ENCODE measurements around the gene ITPR2.
"Not testable (repeated sequence)": the region's sequence is repeated elsewhere in the genome, so short reads cannot be mapped to it uniquely, and the experiment has no call there.

Gene ITPR2

GRCh38 chr12:26832822-26833742 lies at the start of gene ITPR2:
Gene ITPR2, minus strand, starts transcription at chr12:26833194. Its CDS starts 413 bp downstream, at chr12:26832781.
- peak; percentile 94 for DNase-seq

GRCh38 chr12:26880625-26881024 lies 47.6 kb upstream of the ITPR2 start:
- no peak for DNase-seq

GRCh38 chr12:26878661-26879119 lies 45.7 kb upstream of the ITPR2 start:
- DNase-seq, result no peak

GRCh38 chr12:26874501-26875296 lies 41.7 kb upstream of the ITPR2 start:
- no peak for DNase-seq

GRCh38 chr12:26872625-26873024 lies 39.6 kb upstream of the ITPR2 start:
- no peak for DNase-seq

GRCh38 chr12:26871985-26872384 lies 39.0 kb upstream of the ITPR2 start:
- no peak for DNase-seq

- DNase-seq, result no peak
Observed at GRCh38 chr12:26870491-26871419, 37.8 kb upstream of the ITPR2 start.

- DNase-seq, result no peak
Observed at GRCh38 chr12:26869908-26870459, 37.0 kb upstream of the ITPR2 start.

- DNase-seq, result no peak
Observed at GRCh38 chr12:26869104-26869494, 36.1 kb upstream of the ITPR2 start.

GRCh38 chr12:26868447-26869103 lies 35.6 kb upstream of the ITPR2 start:
- no peak for DNase-seq

GRCh38 chr12:26867080-26867479 lies 34.1 kb upstream of the ITPR2 start:
- DNase-seq, result no peak

- no peak for DNase-seq
Observed at GRCh38 chr12:26863515-26863914, 30.5 kb upstream of the ITPR2 start.

- not testable (repeated sequence) for DNase-seq
Observed at GRCh38 chr12:26862787-26863186, 29.8 kb upstream of the ITPR2 start.

- no peak for DNase-seq
Observed at GRCh38 chr12:26861690-26862089, 28.7 kb upstream of the ITPR2 start.

- DNase-seq, result no peak
Observed at GRCh38 chr12:26857465-26858176, 24.6 kb upstream of the ITPR2 start.

GRCh38 chr12:26855337-26855736 lies 22.3 kb upstream of the ITPR2 start:
- no peak for DNase-seq

GRCh38 chr12:26854031-26854390 lies 21.0 kb upstream of the ITPR2 start:
- DNase-seq, result no peak

GRCh38 chr12:26853303-26854030 lies 20.5 kb upstream of the ITPR2 start:
- DNase-seq, result peak; percentile 76

GRCh38 chr12:26851031-26851809 lies 18.2 kb upstream of the ITPR2 start:
- DNase-seq, result no peak
